Mucosa of stomach (tissue), 1 donor: Measurements from ENCODE around the gene CD300C.

Experiments used
- H3K27me3 ChIP-seq: one replicate; pipeline ENCODE4 v1.7.0; 2013; ENCODE audit warnings: mild to moderate bottlenecking, low read length; ENCODE audit not compliant: control insufficient read depth, insufficient read depth
- H3K36me3 ChIP-seq: one replicate; pipeline ENCODE4 v1.7.0; 2013; ENCODE audit warnings: low read length; ENCODE audit not compliant: control insufficient read depth, insufficient read depth
- H3K4me1 ChIP-seq: one replicate; pipeline ENCODE4 v1.7.0; 2013; ENCODE audit warnings: mild to moderate bottlenecking, low read length; ENCODE audit not compliant: control insufficient read depth, insufficient read depth
- H3K4me3 ChIP-seq: one replicate; pipeline ENCODE4 v1.7.0; 2013; ENCODE audit warnings: low read length
- H3K9ac ChIP-seq: one replicate; pipeline ENCODE4 v1.7.0; 2013; ENCODE audit warnings: mild to moderate bottlenecking, low read length, moderate library complexity
- H3K9me3 ChIP-seq: one replicate; pipeline ENCODE4 v1.7.0; 2013; ENCODE audit warnings: mild to moderate bottlenecking, low read length, moderate library complexity; ENCODE audit not compliant: control insufficient read depth
- donor health status: Pancreatic carcinoma.

Gene CD300C

GRCh38 chr17:74542727-74543383 is 3.1 kb downstream of the CD300C start:
- Histone ChIP-seq H3K9me3 (no peaks in the 10 kb centered on the region), H3K27me3 (peaks cover 5% of the 10 kb centered on the region), H3K4me1 (no peaks in the 10 kb centered on the region)

GRCh38 chr17:74542166-74542565 is 3.7 kb downstream of the CD300C start:
- no peak overlapping the region for H3K4me3 ChIP-seq
- no peaks in the 10 kb centered on the region for H3K36me3 ChIP-seq
- H3K4me1 ChIP-seq, result no peaks in the 10 kb centered on the region
- no peak overlapping the region for H3K9ac ChIP-seq
- H3K9me3 ChIP-seq, result no peaks in the 10 kb centered on the region
- H3K27me3 ChIP-seq, result peaks cover 5% of the 10 kb centered on the region

More at GRCh38 chr17:74542727-74543383, 3.1 kb downstream of the CD300C start:
- H3K9ac ChIP-seq, result no peak overlapping the region
- H3K4me3 ChIP-seq, result no peak overlapping the region
- no peaks in the 10 kb centered on the region for H3K36me3 ChIP-seq

GRCh38 chr17:74541176-74542111 is 4.5 kb downstream of the CD300C start:
- Histone ChIP-seq H3K9ac (no peak overlapping the region), H3K9me3 (no peaks in the 10 kb centered on the region), H3K36me3 (no peaks in the 10 kb centered on the region), H3K27me3 (peaks cover 5% of the 10 kb centered on the region), H3K4me3 (no peak overlapping the region), H3K4me1 (no peaks in the 10 kb centered on the region)

GRCh38 chr17:74539281-74539820 is 6.6 kb downstream of the CD300C start:
- Histone ChIP-seq H3K4me3 (no peak overlapping the region), H3K27me3 (peaks cover 5% of the 10 kb centered on the region), H3K4me1 (no peaks in the 10 kb centered on the region), H3K36me3 (no peaks in the 10 kb centered on the region), H3K9ac (no peak overlapping the region), H3K9me3 (no peaks in the 10 kb centered on the region)

- Histone ChIP-seq H3K9me3 (no peaks in the 10 kb centered on the region), H3K36me3 (no peaks in the 10 kb centered on the region), H3K4me3 (no peak overlapping the region), H3K4me1 (no peaks in the 10 kb centered on the region), H3K9ac (no peak overlapping the region), H3K27me3 (peaks cover 5% of the 10 kb centered on the region)
Measured at GRCh38 chr17:74536890-74537289, 9.0 kb downstream of the CD300C start.

- H3K4me3 ChIP-seq, result no peak overlapping the region
- no peaks in the 10 kb centered on the region for H3K9me3 ChIP-seq
- no peaks in the 10 kb centered on the region for H3K27me3 ChIP-seq
- H3K4me1 ChIP-seq, result no peaks in the 10 kb centered on the region
- H3K36me3 ChIP-seq, result no peaks in the 10 kb centered on the region
- H3K9ac ChIP-seq, result no peak overlapping the region
Measured at GRCh38 chr17:74532115-74532514, 13.8 kb downstream of the CD300C start.

- Histone ChIP-seq H3K4me1 (no peaks in the 10 kb centered on the region), H3K4me3 (no peak within 1 kb of the TSS), H3K36me3 (no peaks in the 10 kb centered on the region), H3K9me3 (no peaks in the 10 kb centered on the region), H3K9ac (no peak within 1 kb of the TSS), H3K27me3 (no peaks in the 10 kb centered on the region)
Measured at GRCh38 chr17:74531231-74531761, 14.6 kb downstream of the CD300C start, which contains the start of gene CD300LB. Gene CD300LB, minus strand, starts transcription at chr17:74531475. Its CDS starts 125 bp downstream, at chr17:74531350.

GRCh38 chr17:74530831-74531150 is 15.1 kb downstream of the CD300C start:
- Histone ChIP-seq H3K27me3 (no peaks in the 10 kb centered on the region), H3K36me3 (no peaks in the 10 kb centered on the region), H3K9me3 (no peaks in the 10 kb centered on the region), H3K4me1 (no peaks in the 10 kb centered on the region), H3K9ac (no peak overlapping the region), H3K4me3 (no peak overlapping the region)

- H3K27me3 ChIP-seq, result no peaks in the 10 kb centered on the region
- H3K9me3 ChIP-seq, result no peaks in the 10 kb centered on the region
- H3K4me1 ChIP-seq, result no peaks in the 10 kb centered on the region
- no peak overlapping the region for H3K9ac ChIP-seq
- no peaks in the 10 kb centered on the region for H3K36me3 ChIP-seq
- H3K4me3 ChIP-seq, result no peak overlapping the region
Measured at GRCh38 chr17:74529243-74529642, 16.7 kb downstream of the CD300C start.

- Histone ChIP-seq H3K4me1 (no peaks in the 10 kb centered on the region), H3K9ac (no peak overlapping the region), H3K27me3 (no peaks in the 10 kb centered on the region), H3K4me3 (no peak overlapping the region), H3K36me3 (no peaks in the 10 kb centered on the region), H3K9me3 (no peaks in the 10 kb centered on the region)
Measured at GRCh38 chr17:74528491-74529199, 17.3 kb downstream of the CD300C start.

- Histone ChIP-seq H3K4me3 (no peak overlapping the region), H3K4me1 (no peaks in the 10 kb centered on the region), H3K9ac (no peak overlapping the region)
Measured at GRCh38 chr17:74527756-74528155, 18.2 kb downstream of the CD300C start.

More at GRCh38 chr17:74527756-74528155, 18.2 kb downstream of the CD300C start:
- H3K9me3 ChIP-seq, result no peaks in the 10 kb centered on the region
- no peaks in the 10 kb centered on the region for H3K36me3 ChIP-seq
- H3K27me3 ChIP-seq, result no peaks in the 10 kb centered on the region
